ENCODE measurements around the gene KRTAP4-8.
"Not testable (repeated sequence)": the region's sequence is repeated elsewhere in the genome, so short reads cannot be mapped to it uniquely, and the experiment has no call there.

Gene KRTAP4-8

DNA sequence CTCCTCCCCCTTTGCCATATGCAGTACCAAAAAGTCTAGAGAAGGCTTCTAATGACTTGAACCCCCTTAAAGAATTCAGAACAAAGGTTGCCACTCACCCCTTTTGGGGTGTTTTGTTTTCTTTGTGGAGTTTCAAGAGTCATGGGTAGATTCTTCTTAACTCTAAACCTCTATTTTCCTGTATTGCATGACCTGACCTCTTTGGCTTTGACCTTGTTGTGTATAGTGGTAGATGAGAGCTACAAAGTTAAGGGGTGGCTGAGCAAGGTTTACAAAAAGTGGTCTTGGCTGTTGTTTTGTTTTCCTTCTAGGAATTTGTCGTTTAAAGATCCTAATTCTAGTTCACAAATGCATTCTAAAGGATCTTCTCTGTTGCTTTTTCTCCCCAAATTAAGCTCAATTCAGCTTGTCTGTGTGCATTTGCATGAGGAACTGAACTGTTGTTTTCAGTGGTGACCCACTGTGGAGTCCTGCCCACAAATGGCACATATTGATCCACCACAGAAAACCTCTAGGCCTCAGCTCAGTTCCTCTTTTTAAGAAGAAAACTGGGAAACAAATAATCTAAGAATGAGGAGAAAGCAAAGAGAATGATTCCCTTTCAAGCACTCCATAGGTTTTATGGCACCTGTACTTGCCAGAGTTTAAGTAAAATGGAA is 10.9 kb upstream of the KRTAP4-8 start:
- DNase-seq (ENCODE audit: low read depth): not testable (repeated sequence)

DNA sequence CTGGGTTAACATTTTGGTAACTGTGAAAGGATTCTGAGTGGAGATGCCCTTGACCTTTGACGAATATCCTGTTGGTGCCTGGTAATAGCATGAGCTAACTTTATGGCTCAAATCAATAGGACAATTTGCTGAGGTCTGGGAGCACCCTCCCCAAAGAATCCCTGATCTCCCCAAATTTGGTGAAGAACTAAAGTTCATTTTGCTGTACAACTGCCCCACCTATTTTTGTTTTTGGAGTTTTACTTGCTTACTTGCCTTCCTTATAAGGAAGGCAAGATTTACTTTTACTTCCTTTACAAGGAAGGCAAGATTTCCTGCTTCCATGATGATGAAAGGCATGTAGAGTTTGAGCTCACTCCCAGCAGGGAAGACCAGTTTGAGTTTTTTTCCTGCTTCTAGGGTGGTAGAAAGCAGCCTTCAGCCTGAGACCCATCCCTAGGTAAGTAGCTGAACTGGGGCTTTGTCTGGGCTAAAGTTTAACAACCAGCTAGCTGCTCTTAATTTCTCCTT is 10.1 kb upstream of the KRTAP4-8 start:
- no peak for DNase-seq (ENCODE audit: low read depth)

DNA sequence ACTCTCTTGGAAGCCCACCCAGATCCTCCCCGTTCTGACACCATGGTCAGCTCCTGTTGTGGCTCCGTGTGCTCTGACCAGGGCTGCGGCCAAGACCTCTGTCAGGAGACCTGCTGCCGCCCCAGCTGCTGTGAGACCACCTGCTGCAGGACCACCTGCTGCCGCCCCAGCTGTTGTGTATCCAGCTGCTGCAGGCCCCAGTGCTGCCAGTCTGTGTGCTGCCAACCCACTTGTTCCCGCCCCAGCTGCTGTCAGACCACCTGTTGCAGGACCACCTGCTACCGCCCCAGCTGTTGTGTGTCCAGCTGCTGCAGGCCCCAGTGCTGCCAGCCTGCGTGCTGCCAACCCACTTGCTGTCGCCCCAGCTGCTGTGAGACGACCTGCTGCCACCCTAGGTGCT is 7.4 kb upstream of the KRTAP4-8 start, which contains the start of gene KRTAP4-9:
TSS of gene KRTAP4-9 (plus strand) at position 43 of the 400 bp plus-strand sequence. CDS start at position 43, 0 bp downstream.
- DNase-seq (ENCODE audit: low read depth): not testable (repeated sequence)

DNA sequence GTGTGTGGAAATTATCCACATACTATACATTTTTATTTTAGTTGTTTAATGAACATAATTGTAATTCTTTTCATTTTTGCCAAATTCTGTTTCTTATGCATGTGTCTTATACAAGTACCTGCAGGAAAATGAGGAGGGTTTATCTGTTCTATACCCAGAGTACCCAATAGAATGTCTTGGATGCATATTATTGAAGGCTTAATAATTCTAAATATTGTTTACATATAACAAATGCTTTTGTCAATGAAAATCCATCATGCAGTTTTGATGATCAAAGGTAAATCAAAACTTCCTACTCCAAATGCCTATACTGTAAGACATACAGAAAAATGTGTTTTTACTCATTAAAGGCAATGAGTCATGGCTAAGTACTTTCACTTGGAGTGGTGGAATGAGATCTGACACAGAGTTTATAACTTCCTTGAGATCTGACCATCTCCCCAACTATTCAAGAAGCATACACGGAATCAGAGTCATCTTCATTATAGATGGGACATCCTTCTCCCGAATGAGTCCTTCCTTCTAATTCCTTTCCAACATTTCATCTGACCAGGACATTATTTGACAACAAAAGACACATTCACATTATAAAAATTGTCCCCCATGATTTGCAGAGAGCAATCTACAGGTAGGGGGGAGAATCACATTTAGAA is 6.6 kb upstream of the KRTAP4-8 start:
- not testable (repeated sequence) for DNase-seq (ENCODE audit: low read depth)

DNA sequence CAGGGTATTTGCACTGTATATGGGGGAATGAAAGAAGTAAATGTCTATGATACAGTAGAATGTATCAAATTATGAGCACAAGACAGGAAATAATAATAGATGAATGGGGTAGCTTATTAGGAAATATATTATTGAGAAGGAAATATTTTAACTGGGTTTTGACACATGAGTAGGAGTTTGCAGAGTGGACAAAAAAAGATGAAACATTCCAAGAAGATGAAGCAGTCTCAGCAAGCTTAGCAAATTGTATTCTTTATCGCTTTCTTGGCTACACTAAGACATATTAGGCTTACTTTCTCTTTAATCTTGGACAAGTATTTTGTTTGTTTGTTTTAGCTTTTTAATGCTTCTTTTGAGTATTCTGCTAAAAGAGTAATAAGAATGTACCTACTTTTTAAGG is 6.0 kb upstream of the KRTAP4-8 start:
- DNase-seq (ENCODE audit: low read depth): no peak

DNA sequence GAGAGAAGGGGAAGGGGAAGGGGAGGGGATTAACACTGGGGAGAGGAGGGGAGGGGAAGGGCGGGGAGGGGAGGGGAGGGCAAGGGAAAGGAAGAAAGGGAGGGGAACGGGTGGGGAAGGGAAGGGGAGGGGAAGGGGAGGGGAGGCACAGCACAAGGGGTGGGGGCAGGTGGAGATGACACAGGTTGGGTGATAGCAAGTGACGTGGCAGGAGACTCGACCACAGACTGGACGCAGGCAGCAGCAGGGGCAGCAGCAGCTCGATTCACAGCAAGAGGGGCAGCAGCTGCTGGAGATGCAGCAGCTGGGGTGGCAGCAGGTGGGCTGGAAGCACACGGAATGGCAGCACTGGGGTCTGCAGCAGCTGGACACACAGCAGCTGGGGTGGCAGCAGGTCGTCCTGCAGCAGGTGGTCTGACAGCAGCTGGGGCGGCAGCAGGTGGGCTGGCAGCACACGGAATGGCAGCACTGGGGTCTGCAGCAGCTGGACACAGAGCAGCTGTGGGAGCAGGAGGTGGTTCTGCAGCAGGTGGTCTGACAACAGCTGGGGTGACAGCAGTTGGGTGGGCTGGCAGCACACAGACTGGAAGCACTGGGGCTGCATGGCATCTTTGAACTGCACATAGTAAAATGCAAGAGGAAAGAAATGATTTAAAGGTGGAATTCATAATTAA is 3.8 kb upstream of the KRTAP4-8 start, which contains the start of gene KRTAP4-16:
TSS of gene KRTAP4-16 (minus strand) at position 624 of the 674 bp plus-strand sequence. CDS start at position 624, 0 bp downstream.
- DNase-seq (ENCODE audit: low read depth): no peak

DNA sequence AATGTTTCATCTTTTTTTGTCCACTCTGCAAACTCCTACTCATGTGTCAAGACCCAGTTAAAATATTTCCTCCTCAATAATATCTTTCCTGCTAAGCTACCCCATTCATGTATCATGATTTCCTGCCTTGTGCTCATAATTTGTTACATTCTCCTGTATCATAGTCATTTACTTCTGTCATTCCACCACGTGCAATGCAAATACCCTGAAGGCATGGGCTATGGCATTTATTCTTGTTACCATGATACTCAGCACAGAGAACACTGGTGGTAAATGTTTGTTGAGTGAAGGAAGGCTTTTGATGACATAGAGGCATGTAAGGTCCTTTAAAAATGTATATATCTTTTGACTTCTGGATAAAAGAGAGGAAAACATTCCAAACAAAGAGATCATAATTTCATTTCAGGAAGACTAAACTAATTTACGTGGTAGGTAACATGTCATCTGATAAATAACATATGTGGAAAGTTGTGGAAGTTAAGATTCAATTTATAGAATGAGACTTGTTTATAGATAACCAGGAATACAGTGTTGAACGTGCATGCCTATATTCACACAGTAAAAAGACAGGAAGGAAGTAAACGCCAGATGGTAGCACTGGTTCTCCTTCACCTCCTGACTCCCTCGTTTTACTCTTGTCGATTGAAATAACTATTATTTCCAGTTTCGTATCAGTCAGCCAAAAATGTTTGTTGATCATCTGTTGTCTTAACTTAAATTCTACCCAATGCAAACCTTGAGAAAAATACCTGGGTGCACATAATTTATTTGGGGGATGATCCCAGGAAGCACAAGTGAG is 1.9 kb upstream of the KRTAP4-8 start:
- not testable (repeated sequence) for DNase-seq (ENCODE audit: low read depth)

DNA sequence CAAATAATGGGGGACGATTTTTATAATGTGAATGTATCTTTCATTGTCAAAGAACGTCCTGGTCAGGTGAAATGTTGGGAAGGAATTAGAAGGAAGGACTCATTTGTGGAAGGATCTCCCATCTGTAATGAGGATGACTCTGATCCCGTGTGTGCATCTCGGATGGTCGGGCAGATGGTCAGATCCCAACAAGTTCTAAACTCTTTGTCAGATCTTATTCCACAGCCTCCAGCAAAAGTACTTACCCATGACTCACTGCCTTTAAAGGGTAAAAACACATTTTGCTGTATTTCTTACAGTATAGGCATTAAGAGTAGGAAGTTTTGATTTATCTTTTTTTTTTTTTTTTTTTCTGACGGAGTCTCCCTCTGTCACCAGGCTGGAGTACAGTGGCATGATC is 539 bp upstream of the KRTAP4-8 start:
- DNase-seq (ENCODE audit: low read depth): no peak

DNA sequence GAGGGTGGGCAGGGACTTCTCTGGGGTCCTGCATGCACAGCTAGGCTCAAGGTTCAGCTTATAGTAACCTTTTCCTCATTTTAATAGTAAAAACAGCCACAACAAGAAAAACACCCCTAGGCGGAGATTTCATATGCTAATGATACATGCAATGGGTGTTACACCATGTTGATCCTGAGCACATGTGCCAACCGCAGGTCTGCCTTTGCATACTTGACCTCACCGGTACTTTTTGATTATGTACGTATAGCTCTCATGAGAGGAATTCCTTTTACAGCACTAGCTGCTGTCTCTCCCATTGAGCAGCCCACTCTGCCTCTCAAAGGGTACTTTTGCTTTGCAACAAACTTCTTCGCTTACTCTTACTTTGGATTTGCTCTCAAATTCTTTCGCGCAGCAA is 1.9 kb downstream of the KRTAP4-8 start:
- DNase-seq (ENCODE audit: low read depth): no peak

DNA sequence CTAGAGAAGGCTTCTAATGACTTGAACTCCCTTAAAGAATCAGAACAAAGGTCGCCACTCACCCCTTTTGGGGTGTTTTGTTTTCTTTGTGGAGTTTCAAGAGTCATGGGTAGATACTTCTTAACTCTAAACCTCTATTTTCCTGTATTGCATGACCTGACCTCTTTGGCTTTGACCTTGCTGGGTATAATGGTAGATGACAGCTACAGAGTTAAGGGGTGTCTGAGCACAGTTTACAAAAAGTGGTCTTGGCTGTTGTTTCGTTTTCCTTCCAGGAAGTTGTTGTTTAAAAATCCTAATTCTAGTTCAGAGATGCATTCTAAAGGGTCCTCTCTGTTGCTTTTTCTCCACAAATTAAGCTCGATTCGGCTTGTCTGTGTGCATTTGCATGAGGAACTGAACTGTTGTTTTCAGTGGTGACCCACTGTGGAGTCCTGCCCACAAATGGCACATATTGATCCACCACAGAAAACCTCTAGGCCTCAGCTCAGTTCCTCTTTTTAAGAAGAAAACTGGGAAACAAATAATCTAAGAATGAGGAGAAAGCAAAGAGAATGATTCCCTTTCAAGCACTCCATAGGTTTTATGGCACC is 9.1 kb downstream of the KRTAP4-8 start:
- DNase-seq (ENCODE audit: low read depth): not testable (repeated sequence)

DNA sequence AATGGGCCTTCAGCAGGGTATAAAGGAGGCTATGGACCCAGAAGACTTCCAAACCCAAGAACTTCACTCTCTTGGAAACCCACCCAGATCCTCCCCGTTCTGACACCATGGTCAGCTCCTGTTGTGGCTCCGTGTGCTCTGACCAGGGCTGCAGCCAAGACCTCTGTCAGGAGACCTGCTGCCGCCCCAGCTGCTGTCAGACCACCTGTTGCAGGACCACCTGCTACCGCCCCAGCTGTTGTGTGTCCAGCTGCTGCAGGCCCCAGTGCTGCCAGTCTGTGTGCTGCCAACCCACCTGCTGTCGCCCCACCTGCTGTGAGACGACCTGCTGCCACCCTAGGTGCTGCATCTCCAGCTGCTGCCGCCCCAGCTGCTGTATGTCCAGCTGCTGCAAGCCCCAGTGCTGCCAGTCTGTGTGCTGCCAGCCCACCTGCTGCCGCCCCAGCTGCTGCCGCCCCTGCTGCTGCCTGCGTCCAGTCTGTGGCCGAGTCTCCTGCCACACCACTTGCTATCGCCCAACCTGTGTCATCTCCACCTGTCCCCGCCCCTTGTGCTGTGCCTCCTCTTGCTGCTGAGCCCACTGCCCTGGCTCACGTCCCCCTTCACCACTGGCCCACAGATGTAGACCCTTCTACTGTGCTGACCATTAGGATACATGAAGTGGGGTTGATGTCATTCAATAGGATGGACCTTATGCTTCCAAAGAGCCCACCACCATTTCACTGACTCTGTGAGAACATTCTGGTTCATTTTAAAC is 13.7 kb downstream of the KRTAP4-8 start, which contains the start of gene KRTAP4-7:
TSS of gene KRTAP4-7 (plus strand) at position 51 of the 757 bp plus-strand sequence. CDS start at position 108, 57 bp downstream.
- DNase-seq (ENCODE audit: low read depth): not testable (repeated sequence)

DNA sequence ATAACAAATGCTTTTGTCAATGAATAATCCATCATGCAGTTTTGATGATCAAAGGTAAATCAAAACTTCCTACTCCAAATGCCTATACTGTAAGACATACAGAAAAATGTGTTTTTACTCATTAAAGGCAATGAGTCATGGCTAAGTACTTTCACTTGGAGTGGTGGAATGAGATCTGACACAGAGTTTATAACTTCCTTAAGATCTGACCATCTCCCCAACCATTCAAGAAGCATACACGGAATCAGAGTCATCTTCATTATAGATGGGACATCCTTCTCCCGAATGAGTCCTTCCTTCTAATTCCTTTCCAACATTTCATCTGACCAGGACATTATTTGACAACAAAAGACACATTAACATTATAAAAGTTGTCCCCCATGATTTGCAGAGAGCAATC is 14.5 kb downstream of the KRTAP4-8 start:
- not testable (repeated sequence) for DNase-seq (ENCODE audit: low read depth)

DNA sequence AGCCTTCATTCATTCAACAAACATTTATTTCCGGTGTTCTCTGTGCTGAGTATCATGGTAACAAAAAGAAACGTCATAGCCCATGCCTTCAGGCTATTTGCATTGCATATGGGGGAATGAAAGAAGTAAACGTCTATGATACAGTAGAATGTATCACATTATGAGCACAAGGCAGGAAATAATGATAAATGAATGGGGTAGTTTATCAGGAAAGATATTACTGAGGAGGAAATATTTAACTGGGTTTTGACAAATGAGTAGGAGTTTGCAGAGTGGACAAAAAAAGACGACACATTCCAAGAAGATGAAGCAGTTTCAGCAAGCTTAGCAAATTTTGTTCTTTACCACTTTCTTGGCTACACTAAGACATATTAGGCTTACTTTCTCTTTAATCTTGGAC is 15.3 kb downstream of the KRTAP4-8 start:
- DNase-seq (ENCODE audit: low read depth): no peak

DNA sequence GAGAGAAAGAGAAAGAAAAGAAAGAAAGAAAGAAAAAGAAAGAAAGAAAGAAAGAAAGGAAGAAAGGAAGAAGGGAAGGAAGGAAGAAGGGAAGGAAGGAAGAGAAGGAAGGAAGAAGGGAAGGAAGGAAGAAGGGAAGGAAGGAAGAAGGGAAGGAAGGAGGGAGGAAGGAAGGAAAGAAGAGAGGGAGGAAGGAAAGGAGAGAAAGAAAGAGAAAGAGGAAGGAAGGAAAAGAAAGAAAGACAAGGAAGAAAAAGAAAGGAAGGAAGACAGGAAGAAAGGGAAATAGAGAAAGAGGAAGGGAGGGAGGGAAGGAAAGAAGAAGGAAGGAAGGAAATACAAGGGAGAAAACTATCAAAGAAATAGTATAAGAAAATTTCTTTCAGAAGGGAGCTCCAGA is 21.2 kb downstream of the KRTAP4-8 start:
- DNase-seq (ENCODE audit: low read depth): no peak

DNA sequence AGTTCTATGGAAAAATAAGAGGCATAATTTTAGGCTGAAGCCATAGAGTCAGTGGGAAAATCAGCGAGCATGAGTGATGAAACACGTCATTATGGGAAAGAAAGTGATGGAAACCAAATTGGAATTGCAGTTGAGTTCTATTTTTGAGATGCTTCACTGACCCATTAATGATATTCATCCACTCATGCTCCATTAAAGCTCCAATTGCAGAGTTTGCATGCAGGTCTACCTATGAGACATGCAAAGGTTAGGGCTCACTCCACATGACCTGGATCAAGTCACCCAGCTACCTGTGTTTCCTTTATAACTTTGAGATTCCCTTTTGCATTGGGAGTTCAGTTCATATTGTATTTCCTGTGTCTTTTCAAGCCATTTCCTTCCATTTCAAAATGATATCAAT is 24.3 kb downstream of the KRTAP4-8 start:
- no peak for DNase-seq (ENCODE audit: low read depth)

DNA sequence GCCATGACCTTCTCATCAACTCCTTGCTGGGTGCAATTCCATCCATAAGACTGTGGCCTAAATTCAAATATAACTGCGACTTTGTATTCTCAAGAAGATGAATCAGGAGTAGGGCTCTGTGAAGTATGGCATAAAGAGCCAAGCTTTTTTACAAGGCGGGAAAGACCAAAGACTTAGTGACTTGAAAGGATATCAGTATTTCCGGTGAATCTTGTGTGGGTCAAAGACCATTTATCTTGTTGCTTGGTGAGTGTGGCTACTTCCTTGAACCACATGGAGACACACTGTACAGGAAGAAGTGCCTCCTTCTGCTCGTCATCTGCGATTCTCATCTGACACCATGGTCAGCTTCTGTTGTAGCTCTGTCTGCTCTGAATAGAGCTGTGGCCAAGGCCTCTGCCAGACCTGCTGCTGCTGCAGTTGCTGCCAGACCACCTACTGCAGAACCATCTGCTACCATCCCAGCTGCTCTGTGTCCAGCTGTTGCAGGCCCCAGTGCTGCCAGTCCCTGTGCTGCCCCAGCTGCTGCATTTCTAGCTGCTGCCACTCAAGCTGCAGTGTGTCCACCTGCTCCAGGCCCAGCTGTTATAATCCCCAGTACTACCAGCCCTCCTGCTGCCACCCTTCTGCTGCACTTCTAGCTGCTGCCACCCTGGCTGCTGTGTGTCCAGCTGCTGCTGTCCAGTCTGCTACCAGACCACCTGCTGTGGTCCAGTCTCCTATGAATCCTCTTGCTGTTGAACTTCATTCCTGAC is 26.2 kb downstream of the KRTAP4-8 start:
- no peak for DNase-seq (ENCODE audit: low read depth)

DNA sequence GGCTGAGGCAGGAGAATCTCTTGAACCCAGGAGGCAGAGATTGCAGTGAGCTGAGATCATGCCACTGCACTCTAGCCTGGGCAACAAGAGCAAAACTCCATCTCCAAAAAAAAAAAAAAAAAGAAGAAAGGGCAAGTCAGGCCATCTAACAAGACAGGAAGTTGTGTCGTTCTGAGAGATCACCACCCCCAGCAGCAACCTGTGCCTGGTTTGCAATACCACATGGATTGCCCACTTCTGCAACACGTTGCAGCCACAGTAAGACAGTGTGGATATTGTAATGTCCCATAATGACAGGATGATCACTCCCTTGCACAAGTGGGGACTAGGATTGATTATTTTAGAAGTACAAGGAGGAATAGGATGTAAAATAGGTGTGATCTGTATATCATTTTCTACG is 28.9 kb downstream of the KRTAP4-8 start:
- DNase-seq (ENCODE audit: low read depth): no peak

DNA sequence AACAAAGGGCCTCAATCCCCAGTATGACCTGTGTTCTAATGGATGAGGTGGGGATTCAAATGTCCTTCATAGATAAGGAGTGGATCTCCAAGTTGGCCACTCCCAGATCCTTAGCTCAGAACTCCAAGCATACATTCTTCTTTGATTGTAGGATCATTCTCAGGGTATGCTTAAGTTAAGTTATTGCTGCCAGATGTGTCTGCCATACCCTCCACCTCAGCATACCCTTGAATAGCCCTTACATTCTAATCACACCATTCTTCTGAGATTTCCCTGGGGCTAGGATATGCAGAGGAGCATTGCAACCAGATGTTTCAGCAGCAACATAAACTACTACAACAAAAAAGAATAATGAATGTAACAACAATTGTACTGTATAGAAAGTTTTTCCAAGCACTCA is 30.7 kb downstream of the KRTAP4-8 start:
- no peak for DNase-seq (ENCODE audit: low read depth)

DNA sequence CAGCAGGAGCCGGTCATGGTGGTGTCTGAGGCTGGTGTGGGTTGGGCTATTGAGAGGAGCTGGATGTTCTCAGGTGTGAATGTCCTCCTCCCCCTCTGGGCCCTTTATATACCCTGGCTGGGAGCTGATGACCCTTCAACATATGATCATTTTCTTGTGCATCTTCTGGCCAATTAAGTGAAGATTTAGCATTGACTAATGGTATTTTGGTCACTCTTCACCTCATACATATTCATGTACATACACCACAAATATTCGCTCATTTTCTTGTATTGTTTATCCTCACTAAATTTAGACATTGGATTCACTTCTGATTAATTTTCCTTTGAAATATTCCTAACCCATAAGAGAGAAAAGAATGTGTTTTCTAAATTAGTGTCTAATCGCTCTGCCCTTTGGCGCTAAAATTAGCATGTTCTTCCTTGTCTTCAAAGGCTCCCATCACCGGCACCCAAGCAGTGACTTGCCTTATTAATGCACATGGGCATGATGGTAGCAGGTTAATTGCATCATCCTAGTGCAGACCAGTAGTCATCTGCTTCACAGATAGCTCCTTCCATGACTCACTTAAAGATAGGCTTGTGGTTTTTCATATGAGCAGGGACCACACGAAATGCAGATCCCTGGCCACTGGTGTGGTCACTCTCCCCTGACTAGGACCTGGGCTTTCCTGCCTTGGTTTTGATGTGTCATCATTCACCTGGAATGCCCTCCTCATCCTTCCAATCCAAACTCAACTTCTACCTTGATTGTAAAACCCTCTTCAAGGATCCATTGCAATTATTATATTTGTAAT is 31.9 kb downstream of the KRTAP4-8 start, which contains the start of gene KRTAP2-4:
TSS of gene KRTAP2-4 (minus strand) at position 51 of the 796 bp plus-strand sequence. CDS start at position 17, 34 bp downstream.
- DNase-seq (ENCODE audit: low read depth): no peak

All from HS-27A (cell line).